PC-3 (cell line): ENCODE measurements around the gene ATG7.

ENCODE experiments used
- EZH2phosphoT487 ChIP-seq: fragments of 300-600 bp; sonication (generic); IDR thresholded peaks from 2 replicates; pipeline ENCODE4 v1.6.1; 2018; ENCODE audit warnings: mild to moderate bottlenecking, antibody characterized with exemption, low read length, borderline replicate concordance
- TF ChIP-seq, protein P1 (sequence below): fragments of 300-600 bp; sonication (generic); conservative IDR thresholded peaks from 2 replicates; pipeline ENCODE4 v1.5.1; 2017; ENCODE audit warnings: antibody characterized with exemption, low read depth, mild to moderate bottlenecking, low read length

DNA sequence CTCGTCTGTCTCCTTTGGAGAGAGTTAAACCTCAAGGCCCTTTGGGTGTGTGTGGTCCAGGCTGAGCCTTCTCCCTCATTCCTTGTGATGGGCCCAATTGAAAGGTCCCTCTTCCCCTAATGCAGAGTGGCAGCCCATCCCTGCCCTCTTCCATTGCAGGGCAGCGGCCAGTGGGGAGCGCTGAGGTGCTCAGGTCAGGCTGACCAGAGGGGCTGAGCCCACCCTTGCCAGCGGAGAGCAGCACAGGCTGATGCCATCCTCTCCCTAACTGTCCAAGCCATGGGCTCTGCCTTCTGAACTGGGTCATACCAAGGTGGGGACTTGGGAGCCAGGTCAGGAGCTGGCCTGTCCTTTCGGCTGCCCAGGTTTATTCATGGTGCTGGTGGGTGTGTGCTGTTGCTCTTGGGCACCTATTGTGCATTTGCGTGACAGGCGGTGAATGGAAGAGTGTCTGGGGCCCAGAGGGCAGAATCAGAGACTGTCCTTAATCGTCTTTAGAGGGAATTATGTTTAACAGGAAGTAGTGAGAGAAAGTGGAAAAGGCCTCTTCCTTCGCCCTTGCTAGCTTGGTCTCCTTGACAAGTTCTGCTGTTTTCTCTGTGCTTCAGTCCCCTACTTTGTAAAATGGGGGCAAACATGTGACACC is 274.6 kb downstream of the ATG7 start:
- TF ChIP-seq, protein P1, sequence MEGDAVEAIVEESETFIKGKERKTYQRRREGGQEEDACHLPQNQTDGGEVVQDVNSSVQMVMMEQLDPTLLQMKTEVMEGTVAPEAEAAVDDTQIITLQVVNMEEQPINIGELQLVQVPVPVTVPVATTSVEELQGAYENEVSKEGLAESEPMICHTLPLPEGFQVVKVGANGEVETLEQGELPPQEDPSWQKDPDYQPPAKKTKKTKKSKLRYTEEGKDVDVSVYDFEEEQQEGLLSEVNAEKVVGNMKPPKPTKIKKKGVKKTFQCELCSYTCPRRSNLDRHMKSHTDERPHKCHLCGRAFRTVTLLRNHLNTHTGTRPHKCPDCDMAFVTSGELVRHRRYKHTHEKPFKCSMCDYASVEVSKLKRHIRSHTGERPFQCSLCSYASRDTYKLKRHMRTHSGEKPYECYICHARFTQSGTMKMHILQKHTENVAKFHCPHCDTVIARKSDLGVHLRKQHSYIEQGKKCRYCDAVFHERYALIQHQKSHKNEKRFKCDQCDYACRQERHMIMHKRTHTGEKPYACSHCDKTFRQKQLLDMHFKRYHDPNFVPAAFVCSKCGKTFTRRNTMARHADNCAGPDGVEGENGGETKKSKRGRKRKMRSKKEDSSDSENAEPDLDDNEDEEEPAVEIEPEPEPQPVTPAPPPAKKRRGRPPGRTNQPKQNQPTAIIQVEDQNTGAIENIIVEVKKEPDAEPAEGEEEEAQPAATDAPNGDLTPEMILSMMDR, result no peak
- no peak for TF ChIP-seq EZH2phosphoT487
